Tibial nerve (tissue), 4 donors: ENCODE measurements around the gene MSH3. TPM values are rescaled to one million over a fixed set of nuclear protein-coding genes. Genes with fewer than 3 reads are reported as not detected.

ENCODE experiments used
- DNase-seq, 2 donors: peaks; one replicate each; pipeline ENCODE4 v3.0.0-alpha.2; 2019; ENCODE audit warnings: low spot score in 2 of 2
- H3K27ac ChIP-seq, 4 donors: fragments of 200-600 bp; sonication (generic) in 3 of 4; one replicate each; pipeline ENCODE4 v1.5.1; 2017 to 2019; ENCODE audit warnings: mild to moderate bottlenecking in 1 of 4
- H3K27me3 ChIP-seq, 2 donors: fragments of 200-600 bp; sonication (generic) in 1 of 2; one replicate each; pipeline versions ENCODE4 v1.5.1 to v1.6.0; 2017 to 2019
- H3K36me3 ChIP-seq, 3 donors: fragments of 200-600 bp; sonication (generic); one replicate each; pipeline ENCODE4 v1.5.1; 2018 to 2019
- H3K4me1 ChIP-seq, 4 donors: fragments of 200-600 bp; sonication (generic) in 3 of 4; one replicate each; pipeline ENCODE4 v1.5.1; 2017 to 2019
- H3K4me3 ChIP-seq, 4 donors: fragments of 200-600 bp; sonication (generic) in 3 of 4; one replicate each; pipeline ENCODE4 v1.5.1; 2017 to 2019; ENCODE audit warnings: mild to moderate bottlenecking in 1 of 4, moderate library complexity in 1 of 4
- H3K9me3 ChIP-seq, 4 donors: fragments of 200-600 bp; sonication (generic) in 3 of 4; one replicate each; pipeline ENCODE4 v1.5.1; 2017 to 2019
- EP300 ChIP-seq, 2 donors: sonication (generic); formaldehyde crosslinking; IDR thresholded peaks; one replicate each; pipeline ENCODE4 v1.6.1; 2017; ENCODE audit warnings: antibody characterized with exemption in 2 of 2, mild to moderate bottlenecking in 1 of 2
- POLR2A ChIP-seq, 2 donors: fragments of 450-650 bp; IDR thresholded peaks; one replicate each; pipeline ENCODE4 v1.6.1; 2017; ENCODE audit warnings: antibody characterized with exemption in 2 of 2, mild to moderate bottlenecking in 2 of 2, moderate library complexity in 2 of 2
- WGBS, 2 donors: methylation state at CpG; one replicate each; pipeline ENCODE4 v1.1.5; 2018; 5-methylcytosine and 5-hydroxymethylcytosine counted together
- total RNA-seq, 4 donors: library from RNA; depleted of rRNA; stranded (reverse); fragments of >200 nt; gene quantifications; one replicate each; pipeline ENCODE4 v1.1.0, GENCODE V29; 2016
- TF ChIP-seq, protein P1 (sequence below), 5 experiments: fragments of 200-600 bp in 3 of 5; fragments of 450-650 bp in 2 of 5; sonication (generic) in 3 of 5; IDR thresholded peaks; one replicate each; pipeline ENCODE4 v1.5.1; 2016 to 2019; ENCODE audit warnings: antibody characterized with exemption in 5 of 5, mild to moderate bottlenecking in 3 of 5, moderate library complexity in 2 of 5

MSH3 gene
- total RNA-seq, 4 donors from 2014 or later, result 8.8 to 16.8 (median 12.4) TPM

DNA sequence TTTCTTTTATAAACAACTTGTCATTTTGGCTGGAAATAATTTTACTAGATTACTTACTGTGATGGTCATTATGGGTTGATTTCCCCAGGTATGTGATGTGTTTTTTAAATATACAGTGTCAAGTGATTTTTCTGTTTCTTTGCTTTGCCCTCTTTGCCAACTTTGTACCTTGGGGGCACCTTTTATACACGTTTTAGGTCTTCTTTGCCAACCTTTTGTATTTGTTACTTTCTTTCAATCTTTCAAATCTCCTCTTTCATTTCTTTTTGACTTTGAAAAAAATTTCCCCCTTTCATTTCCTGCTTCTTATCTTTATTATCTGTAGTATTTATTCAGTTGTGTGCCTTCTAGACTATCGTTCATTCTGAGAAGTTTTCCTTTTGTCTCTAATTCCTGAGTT is 65.7 kb downstream of the MSH3 start:
- no peaks in the 10 kb centered on the region for H3K27me3 ChIP-seq
- H3K4me3 ChIP-seq, result no peak overlapping the region
- H3K36me3 ChIP-seq, result peaks cover 0 to 43% (median 11%) of the 10 kb centered on the region in 3 donors
- H3K27ac ChIP-seq, result no peak overlapping the region
- no peaks in the 10 kb centered on the region for H3K4me1 ChIP-seq
- DNase-seq, result no peak
- no peak for TF ChIP-seq POLR2A (IDR thresholded peaks at IDR 0.05)
- TF ChIP-seq EP300 (IDR thresholded peaks at IDR 0.05), result no peak
- TF ChIP-seq, protein P1, sequence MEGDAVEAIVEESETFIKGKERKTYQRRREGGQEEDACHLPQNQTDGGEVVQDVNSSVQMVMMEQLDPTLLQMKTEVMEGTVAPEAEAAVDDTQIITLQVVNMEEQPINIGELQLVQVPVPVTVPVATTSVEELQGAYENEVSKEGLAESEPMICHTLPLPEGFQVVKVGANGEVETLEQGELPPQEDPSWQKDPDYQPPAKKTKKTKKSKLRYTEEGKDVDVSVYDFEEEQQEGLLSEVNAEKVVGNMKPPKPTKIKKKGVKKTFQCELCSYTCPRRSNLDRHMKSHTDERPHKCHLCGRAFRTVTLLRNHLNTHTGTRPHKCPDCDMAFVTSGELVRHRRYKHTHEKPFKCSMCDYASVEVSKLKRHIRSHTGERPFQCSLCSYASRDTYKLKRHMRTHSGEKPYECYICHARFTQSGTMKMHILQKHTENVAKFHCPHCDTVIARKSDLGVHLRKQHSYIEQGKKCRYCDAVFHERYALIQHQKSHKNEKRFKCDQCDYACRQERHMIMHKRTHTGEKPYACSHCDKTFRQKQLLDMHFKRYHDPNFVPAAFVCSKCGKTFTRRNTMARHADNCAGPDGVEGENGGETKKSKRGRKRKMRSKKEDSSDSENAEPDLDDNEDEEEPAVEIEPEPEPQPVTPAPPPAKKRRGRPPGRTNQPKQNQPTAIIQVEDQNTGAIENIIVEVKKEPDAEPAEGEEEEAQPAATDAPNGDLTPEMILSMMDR (IDR thresholded peaks at IDR 0.05), result no peak
- 86 to 94% methylated on average over 2 of the region's 2 CpGs for WGBS, 2 donors
- peaks cover 0 to 7% (median 0%) of the 10 kb centered on the region in 4 donors for H3K9me3 ChIP-seq

DNA sequence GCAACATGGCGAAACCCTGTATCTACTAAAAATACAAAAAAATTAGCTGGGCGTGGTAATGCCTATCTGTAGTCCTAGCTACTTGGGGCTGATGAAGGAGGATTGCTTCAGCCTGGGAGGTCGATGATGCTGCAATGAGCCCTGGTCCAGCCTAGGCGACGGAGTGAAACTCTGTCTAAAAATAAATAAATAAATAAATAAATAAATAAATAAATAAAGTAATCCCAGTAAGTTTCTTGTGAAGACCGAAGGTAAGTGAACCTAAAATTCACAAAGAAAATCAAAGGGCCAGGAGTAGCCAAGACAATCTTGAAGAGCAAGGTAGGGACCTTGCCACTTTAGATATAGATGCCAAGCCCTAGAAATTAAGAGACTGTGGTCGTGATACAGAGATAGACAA is 68.5 kb downstream of the MSH3 start:
- Histone ChIP-seq H3K9me3 (peaks cover 0 to 7% (median 0%) of the 10 kb centered on the region in 4 donors), H3K27me3 (no peaks in the 10 kb centered on the region), H3K4me3 (no peak overlapping the region), H3K36me3 (peaks cover 0 to 54% (median 11%) of the 10 kb centered on the region in 3 donors), H3K4me1 (no peaks in the 10 kb centered on the region), H3K27ac (no peak overlapping the region)
- no peak for DNase-seq
- WGBS, 2 donors, result 97% methylated on average over 7 of the region's 7 CpGs
- no peak for TF ChIP-seq POLR2A (IDR thresholded peaks at IDR 0.05)
- TF ChIP-seq EP300 (IDR thresholded peaks at IDR 0.05), result no peak
- TF ChIP-seq, protein P1 (IDR thresholded peaks at IDR 0.05), result no peak

GRCh38 chr5:80725446-80725845 is 71.0 kb downstream of the MSH3 start:
- Histone ChIP-seq H3K9me3 (no peaks in the 10 kb centered on the region), H3K4me1 (no peaks in the 10 kb centered on the region)
- WGBS, 2 donors, result 91 to 93% methylated on average over 6 of the region's 6 CpGs

DNA sequence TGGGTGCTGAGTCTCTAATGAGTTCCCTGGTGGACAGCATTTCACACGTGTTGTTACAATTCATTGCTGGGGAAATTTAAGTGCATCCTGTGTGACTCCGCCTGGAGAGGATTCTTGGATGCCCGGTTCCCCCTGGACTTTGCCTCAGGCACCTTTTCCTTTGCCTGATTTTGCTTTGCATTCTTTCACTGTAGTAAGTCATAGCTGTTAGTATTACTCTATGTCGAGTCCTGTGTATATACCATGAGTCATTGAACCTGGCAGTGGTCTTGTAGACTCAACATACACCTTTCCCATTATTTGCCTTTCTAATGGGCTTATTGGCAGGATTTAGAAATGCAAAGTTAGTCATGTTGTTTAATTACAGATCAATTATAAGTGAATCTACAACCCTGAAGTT is 82.3 kb downstream of the MSH3 start:
- TF ChIP-seq, protein P1 (IDR thresholded peaks at IDR 0.05), result no peak
- TF ChIP-seq EP300 (IDR thresholded peaks at IDR 0.05) (no peak), POLR2A (IDR thresholded peaks at IDR 0.05) (no peak)
- WGBS, 2 donors, result 82 to 92% methylated on average over 4 of the region's 4 CpGs
- DNase-seq, result no peak
- no peak overlapping the region for H3K4me3 ChIP-seq
- no peak overlapping the region for H3K27ac ChIP-seq
- H3K9me3 ChIP-seq, result no peaks in the 10 kb centered on the region
- no peaks in the 10 kb centered on the region for H3K4me1 ChIP-seq
- no peaks in the 10 kb centered on the region for H3K27me3 ChIP-seq
- peaks cover 0 to 4% (median 0%) of the 10 kb centered on the region in 3 donors for H3K36me3 ChIP-seq

More at GRCh38 chr5:80725446-80725845, 71.0 kb downstream of the MSH3 start:
- Histone ChIP-seq H3K36me3 (peaks cover 0 to 46% (median 4%) of the 10 kb centered on the region in 3 donors), H3K27ac (no peak overlapping the region), H3K27me3 (no peaks in the 10 kb centered on the region), H3K4me3 (no peak overlapping the region)
- TF ChIP-seq EP300 (IDR thresholded peaks at IDR 0.05) (no peak), POLR2A (IDR thresholded peaks at IDR 0.05) (no peak)
- TF ChIP-seq, protein P1 (IDR thresholded peaks at IDR 0.05), result no peak
- no peak for DNase-seq

- Histone ChIP-seq H3K27me3 (no peaks in the 10 kb centered on the region), H3K27ac (no peak overlapping the region), H3K4me3 (no peak overlapping the region), H3K36me3 (peaks cover 0 to 15% (median 8%) of the 10 kb centered on the region in 3 donors), H3K9me3 (no peaks in the 10 kb centered on the region), H3K4me1 (no peaks in the 10 kb centered on the region)
- WGBS, 2 donors, result 52 to 72% methylated on average over 3 of the region's 3 CpGs
- TF ChIP-seq, protein P1 (IDR thresholded peaks at IDR 0.05), result no peak
- TF ChIP-seq EP300 (IDR thresholded peaks at IDR 0.05) (no peak), POLR2A (IDR thresholded peaks at IDR 0.05) (no peak)
- DNase-seq, result no peak
Measured at GRCh38 chr5:80738466-80738865, 84.0 kb downstream of the MSH3 start.
